Prostate gland (tissue), 2 donors: ENCODE results near the gene RPP25. TPM values are rescaled to one million over a fixed set of nuclear protein-coding genes. Genes with fewer than 3 reads are reported as not detected.

ENCODE experiments used
- DNase-seq: peaks from one replicate; pipeline ENCODE4 v3.0.0-alpha.2; 2019; ENCODE audit warnings: low spot score
- H3K27ac ChIP-seq, 2 donors: fragments of 200-600 bp; sonication (generic); 2 replicates each; pipeline ENCODE4 v1.5.1; 2017 to 2019
- H3K27me3 ChIP-seq: fragments of 200-600 bp; sonication (generic); replicated peaks from 2 replicates; pipeline ENCODE4 v1.5.1; 2019; ENCODE audit not compliant: insufficient read depth
- H3K36me3 ChIP-seq, 2 donors: fragments of 200-600 bp; sonication (generic); 1 replicate in 1 of 2; 2 replicates in 1 of 2; pipeline versions ENCODE4 v1.5.1 to v1.8.1; 2017 to 2019
- H3K4me1 ChIP-seq: fragments of 200-600 bp; sonication (generic); replicated peaks from 2 replicates; pipeline ENCODE4 v1.5.1; 2019
- H3K4me3 ChIP-seq, 2 donors: fragments of 200-600 bp; sonication (generic); 2 replicates each; pipeline ENCODE4 v1.5.1; 2017 to 2019
- H3K9me3 ChIP-seq: fragments of 200-600 bp; sonication (generic); 2 replicates; pipeline ENCODE4 v1.5.1; 2017
- POLR2A ChIP-seq: fragments of 450-650 bp; IDR thresholded peaks from one replicate; pipeline ENCODE4 v1.6.1; 2016; ENCODE audit warnings: antibody characterized with exemption, mild to moderate bottlenecking
- POLR2AphosphoS5 ChIP-seq: sonication (generic); formaldehyde crosslinking; IDR thresholded peaks from one replicate; pipeline ENCODE4 v1.6.1; 2017; ENCODE audit warnings: antibody characterized with exemption
- WGBS: methylation state at CpG from one replicate; pipeline ENCODE4 v1.1.5; 2018; 5-methylcytosine and 5-hydroxymethylcytosine counted together
- intact Hi-C: fragments of 100-400 bp; cut with DNase I; formaldehyde crosslinking; loops from one replicate; pipeline ENCODE4 v1.14.2; 2022
- total RNA-seq, 2 donors: library from RNA; depleted of rRNA; stranded (reverse); fragments of >200 nt; gene quantifications; one replicate each; pipeline ENCODE4 v1.1.0, GENCODE V29; 2016
- TF ChIP-seq, protein P1 (sequence below), 4 experiments: fragments of 200-600 bp in 2 of 4; fragments of 450-650 bp in 2 of 4; sonication (generic) in 2 of 4; IDR thresholded peaks; 1 replicate in 3 of 4; 2 replicates in 1 of 4; pipeline ENCODE4 v1.5.1; 2016 to 2019; ENCODE audit warnings: antibody characterized with exemption in 4 of 4, mild to moderate bottlenecking in 2 of 4, moderate library complexity in 2 of 4

RPP25 gene
- total RNA-seq, 2 donors from 2014 or later = 3.8 to 17.6 TPM

DNA sequence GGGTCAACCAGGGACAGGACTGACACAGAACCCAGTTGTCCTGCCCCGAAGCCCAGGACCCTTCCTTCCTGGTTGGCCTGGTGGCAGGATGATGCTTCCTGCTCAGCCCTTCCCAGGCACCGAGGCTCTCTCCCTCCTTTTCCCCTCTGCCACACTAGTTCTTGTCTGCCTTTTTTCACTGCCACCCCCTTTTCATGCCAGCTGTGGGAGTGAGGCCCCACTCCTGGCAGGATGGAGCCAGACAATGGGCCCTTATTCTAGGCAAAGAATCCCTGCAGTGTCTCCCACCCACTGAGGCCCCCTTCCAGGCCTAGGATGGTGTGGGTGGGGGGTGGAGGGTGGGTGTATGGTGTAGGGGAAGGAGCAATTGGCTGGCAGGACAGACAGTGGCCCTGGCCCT lies 37.7 kb upstream of the RPP25 start:
- intact Hi-C loops = no loop called here
- Histone ChIP-seq H3K27ac (no peak overlapping the region), H3K4me3 (no peak overlapping the region), H3K27me3 (no peaks in the 10 kb centered on the region), H3K9me3 (no peaks in the 10 kb centered on the region), H3K36me3 (no peaks in the 10 kb centered on the region), H3K4me1 (peaks cover 4% of the 10 kb centered on the region)
- 59% methylated on average over 2 of the region's 2 CpGs for WGBS
- TF ChIP-seq POLR2A (no peak), POLR2AphosphoS5 (no peak)
- TF ChIP-seq, protein P1, sequence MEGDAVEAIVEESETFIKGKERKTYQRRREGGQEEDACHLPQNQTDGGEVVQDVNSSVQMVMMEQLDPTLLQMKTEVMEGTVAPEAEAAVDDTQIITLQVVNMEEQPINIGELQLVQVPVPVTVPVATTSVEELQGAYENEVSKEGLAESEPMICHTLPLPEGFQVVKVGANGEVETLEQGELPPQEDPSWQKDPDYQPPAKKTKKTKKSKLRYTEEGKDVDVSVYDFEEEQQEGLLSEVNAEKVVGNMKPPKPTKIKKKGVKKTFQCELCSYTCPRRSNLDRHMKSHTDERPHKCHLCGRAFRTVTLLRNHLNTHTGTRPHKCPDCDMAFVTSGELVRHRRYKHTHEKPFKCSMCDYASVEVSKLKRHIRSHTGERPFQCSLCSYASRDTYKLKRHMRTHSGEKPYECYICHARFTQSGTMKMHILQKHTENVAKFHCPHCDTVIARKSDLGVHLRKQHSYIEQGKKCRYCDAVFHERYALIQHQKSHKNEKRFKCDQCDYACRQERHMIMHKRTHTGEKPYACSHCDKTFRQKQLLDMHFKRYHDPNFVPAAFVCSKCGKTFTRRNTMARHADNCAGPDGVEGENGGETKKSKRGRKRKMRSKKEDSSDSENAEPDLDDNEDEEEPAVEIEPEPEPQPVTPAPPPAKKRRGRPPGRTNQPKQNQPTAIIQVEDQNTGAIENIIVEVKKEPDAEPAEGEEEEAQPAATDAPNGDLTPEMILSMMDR (IDR thresholded peaks at IDR 0.05) = no peak
- DNase-seq = no peak

DNA sequence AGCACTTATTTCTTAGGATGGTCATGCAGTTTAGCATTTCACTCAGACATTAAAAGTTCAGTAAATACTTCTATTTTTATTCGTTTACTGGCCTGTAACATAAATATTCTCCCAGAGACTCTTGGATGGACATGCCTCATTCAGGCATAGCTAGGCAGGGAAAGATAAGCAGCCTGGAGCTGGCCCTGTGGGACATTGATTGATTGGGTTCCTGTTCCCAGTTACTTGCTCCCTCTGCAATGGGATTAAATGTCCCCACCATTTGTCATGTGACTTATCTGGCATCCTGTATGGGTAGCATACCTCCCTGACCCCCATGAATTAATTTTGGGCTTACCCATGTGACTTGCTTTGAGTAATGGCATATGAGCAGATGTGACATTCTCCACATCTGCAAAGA lies 36.0 kb upstream of the RPP25 start:
- Histone ChIP-seq H3K9me3 (no peaks in the 10 kb centered on the region), H3K27me3 (no peaks in the 10 kb centered on the region), H3K36me3 (no peaks in the 10 kb centered on the region), H3K4me3 (no peak overlapping the region), H3K27ac (no peak overlapping the region), H3K4me1 (peaks cover 4% of the 10 kb centered on the region)
- TF ChIP-seq POLR2A = no peak
- no peak for TF ChIP-seq POLR2AphosphoS5
- TF ChIP-seq, protein P1 (IDR thresholded peaks at IDR 0.05) = no peak
- intact Hi-C loops = no loop called here
- no peak for DNase-seq
- WGBS = 64% methylated on average over 1 of the region's 1 CpG

DNA sequence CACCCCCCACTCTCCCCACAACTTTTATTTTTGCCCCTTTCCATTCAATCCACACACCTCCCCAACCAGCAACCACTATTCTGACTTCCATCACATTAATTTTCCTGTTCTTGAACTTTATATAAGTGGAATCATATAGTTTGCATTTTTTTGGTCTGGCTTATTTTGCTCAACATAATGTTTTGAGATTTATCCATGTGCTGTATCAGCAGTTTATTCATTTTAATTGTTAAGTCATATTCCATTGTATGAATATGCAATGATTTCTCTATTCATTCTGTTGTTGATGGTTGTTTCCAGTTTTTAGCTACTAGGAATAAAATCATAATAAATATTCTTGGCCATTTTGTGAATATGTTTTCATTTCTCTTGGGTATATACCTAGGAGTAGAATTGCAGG lies 33.0 kb upstream of the RPP25 start:
- TF ChIP-seq POLR2AphosphoS5 (no peak), POLR2A (no peak)
- TF ChIP-seq, protein P1 (IDR thresholded peaks at IDR 0.05) = no peak
- H3K36me3 ChIP-seq = no peaks in the 10 kb centered on the region
- H3K9me3 ChIP-seq = no peaks in the 10 kb centered on the region
- H3K27ac ChIP-seq = no peak overlapping the region
- H3K4me1 ChIP-seq = no peaks in the 10 kb centered on the region
- no peak for DNase-seq
- no peaks in the 10 kb centered on the region for H3K27me3 ChIP-seq
- intact Hi-C loops = no loop called here
- no peak overlapping the region for H3K4me3 ChIP-seq

DNA sequence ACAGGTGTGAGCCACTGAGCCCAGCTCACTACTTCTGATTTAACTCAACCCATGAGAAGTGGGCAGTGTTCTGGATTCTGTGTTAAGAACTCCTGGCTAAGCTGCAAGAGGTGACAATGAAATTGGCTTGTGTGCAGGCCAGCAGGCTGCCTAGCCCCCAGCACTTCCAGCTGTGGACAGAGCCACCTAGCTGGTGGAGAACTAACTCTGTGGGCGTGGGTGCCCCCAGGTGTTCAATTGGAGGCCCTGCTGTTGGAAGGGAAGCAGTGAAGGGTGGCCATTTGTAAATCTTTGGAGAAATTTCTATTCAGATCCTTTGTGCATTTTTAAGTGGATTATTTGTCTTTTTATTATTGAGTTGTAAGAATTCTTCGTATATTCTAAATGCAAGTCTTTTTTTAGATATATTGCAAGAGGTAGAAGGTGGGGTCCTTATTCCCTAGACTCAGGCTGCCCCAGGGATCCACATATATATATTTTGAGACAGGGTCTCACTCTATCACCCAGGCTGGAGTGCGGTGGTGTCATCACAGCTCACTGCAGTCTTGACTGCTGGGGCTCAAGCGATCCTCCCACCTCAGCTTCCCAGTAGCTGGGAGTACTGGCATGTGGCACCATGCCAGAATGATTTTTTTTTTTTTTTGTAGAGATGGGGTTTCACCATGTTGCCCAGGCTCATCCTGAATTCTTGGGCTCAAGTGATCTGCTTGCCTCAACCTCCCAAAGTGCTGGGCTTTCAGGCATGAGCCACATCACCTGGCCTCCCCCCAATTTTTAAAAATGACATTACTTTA lies 31.6 kb upstream of the RPP25 start:
- H3K9me3 ChIP-seq = no peaks in the 10 kb centered on the region
- 33% methylated on average over 4 of the region's 4 CpGs for WGBS
- H3K4me1 ChIP-seq = no peaks in the 10 kb centered on the region
- H3K27ac ChIP-seq = no peak overlapping the region
- H3K4me3 ChIP-seq = no peak overlapping the region
- TF ChIP-seq, protein P1 (IDR thresholded peaks at IDR 0.05) = peak in 1 of 4 experiments; percentile 27
- no peak for TF ChIP-seq POLR2A
- intact Hi-C loops = no loop called here
- no peaks in the 10 kb centered on the region for H3K36me3 ChIP-seq
- no peaks in the 10 kb centered on the region for H3K27me3 ChIP-seq
- DNase-seq = no peak

DNA sequence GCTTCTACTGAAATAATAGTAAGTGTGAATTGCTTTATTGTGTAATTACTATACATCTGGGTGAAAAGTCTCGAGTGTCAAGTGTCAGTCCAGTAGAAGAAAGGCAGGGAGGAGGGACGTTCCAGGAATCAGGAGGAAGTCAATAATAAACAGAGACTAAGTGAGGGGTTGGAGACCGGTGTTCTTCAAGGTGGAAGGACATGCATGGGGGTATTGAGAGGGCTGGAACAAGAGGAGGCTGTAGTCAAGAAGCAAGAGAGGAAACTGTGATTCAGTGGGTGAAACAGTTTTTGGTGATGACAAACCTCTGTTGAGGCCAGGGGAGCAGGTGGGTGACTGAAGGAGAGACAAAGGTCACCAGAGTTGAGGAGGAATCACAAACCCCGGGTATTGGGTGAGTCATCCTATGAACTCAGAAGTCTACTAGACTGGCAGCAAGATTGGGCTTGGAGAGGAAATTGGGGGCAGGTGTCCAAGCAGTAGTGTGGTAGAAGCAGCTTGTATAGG lies 27.2 kb upstream of the RPP25 start:
- no peak for DNase-seq
- H3K4me3 ChIP-seq = no peak overlapping the region
- 28% methylated on average over 4 of the region's 4 CpGs for WGBS
- H3K27me3 ChIP-seq = no peaks in the 10 kb centered on the region
- no peak overlapping the region for H3K27ac ChIP-seq
- no peaks in the 10 kb centered on the region for H3K4me1 ChIP-seq
- intact Hi-C loops = no loop called here
- H3K36me3 ChIP-seq = no peaks in the 10 kb centered on the region
- no peaks in the 10 kb centered on the region for H3K9me3 ChIP-seq
- TF ChIP-seq, protein P1 (IDR thresholded peaks at IDR 0.05) = no peak
- TF ChIP-seq POLR2AphosphoS5 = no peak
- TF ChIP-seq POLR2A = no peak
